NCI-H146 treated with DMSO at 0.1 percent for 48 hours (cell line): ENCODE results near the gene RPS5.
"Not testable (repeated sequence)": the region's sequence is repeated elsewhere in the genome, so short reads cannot be mapped to it uniquely, and the experiment has no call there.

ENCODE experiments used
- DNase-seq: peaks from one replicate; lab custom pipeline; 2025; ENCODE audit not compliant: unreplicated experiment; lab: John Stamatoyannopoulos, UW

The RPS5 gene

GRCh38 chr19:58403920-58404478 is 16.9 kb downstream of the RPS5 start:
- DNase-seq = not testable (repeated sequence)

- no peak for DNase-seq
Measured at GRCh38 chr19:58406818-58407657, 20.0 kb downstream of the RPS5 start.

GRCh38 chr19:58407658-58408151 is 20.6 kb downstream of the RPS5 start:
- peak; percentile 30 for DNase-seq

GRCh38 chr19:58408152-58409009 is 21.3 kb downstream of the RPS5 start, which contains the start of gene ZNF584:
ZNF584 (plus strand) TSS chr19:58408649; CDS start chr19:58409148, 499 bp downstream.
- peak; percentile 94 for DNase-seq

GRCh38 chr19:58409010-58409790 is 22.1 kb downstream of the RPS5 start:
- DNase-seq = peak; percentile 13

GRCh38 chr19:58416604-58417003 is 29.5 kb downstream of the RPS5 start:
- no peak for DNase-seq

- no peak for DNase-seq
Measured at GRCh38 chr19:58417071-58417470, 30.0 kb downstream of the RPS5 start.

GRCh38 chr19:58428617-58429016 is 41.5 kb downstream of the RPS5 start:
- no peak for DNase-seq

GRCh38 chr19:58429745-58430144 is 42.7 kb downstream of the RPS5 start:
- DNase-seq = no peak

DNA sequence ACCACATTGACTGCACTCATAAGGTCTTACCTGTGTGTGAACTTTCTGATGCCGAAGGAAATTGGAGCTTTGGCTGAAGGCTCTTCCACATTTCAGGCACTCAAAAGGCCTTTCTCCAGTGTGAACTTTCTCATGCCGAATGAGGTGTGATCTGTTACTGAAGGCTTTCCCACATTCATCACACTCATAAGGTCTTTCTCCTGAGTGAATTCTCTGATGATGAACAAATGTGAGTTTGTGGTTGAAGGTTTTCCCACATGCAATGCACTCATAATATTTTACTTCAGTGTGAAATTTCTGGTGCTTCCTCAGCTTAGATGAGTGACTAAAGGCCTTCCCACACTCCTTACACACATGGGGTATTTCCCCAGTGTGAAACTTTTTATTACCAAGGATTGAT is 47.1 kb downstream of the RPS5 start:
- DNase-seq = no peak

DNA sequence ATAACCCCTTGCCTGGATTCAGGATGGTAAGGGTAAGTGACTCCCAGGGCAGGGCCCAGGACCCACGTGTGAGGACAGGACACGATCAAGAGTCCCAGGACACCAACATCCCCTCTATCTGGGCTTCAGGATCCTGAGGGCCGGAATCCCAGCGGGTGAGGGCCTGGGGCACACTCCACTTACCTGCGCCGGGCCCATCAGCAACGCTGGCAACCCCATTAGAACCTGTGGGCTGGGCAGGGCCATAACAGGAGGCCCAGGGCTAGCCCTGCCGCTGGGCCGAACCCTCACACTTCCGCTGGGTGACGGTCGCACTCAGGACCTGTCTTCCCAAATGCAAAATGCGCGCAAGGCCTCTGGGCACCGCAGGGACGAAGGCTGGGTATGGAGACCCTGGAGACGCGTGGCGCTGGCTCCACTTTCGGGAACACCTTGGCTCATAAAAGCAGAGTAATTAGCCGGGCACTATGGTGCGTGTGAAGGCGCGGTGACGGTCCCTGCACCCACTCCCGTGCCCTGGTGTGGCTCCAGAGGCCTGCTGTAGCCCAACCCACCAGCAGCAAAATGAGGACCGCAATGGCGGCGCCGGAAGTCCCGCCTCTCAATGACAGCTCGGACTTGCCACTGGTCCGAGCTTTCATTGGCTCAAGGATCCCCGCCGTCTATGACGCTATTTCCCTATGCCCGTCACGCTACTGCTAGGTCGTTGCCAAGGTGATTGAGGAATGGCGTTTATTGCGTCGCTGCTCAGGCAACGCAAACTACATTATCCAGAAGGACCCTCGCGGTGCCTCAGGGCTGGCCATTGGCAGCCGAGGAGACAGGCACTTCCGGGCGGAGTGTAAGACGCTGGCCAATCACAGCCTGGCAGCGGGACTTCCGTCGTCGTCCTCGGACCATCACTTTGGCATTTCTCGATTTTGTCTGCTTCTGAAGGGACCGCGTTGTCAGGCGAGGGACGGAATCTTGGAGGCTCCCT is 52.8 kb downstream of the RPS5 start, which contains the start of gene ZNF132:
TSS of gene ZNF132 (minus strand) at position 578 of the 979 bp plus-strand sequence. CDS start at position 246, 332 bp downstream.
- peak; percentile 95 for DNase-seq

GRCh38 chr19:58440556-58440955 is 53.5 kb downstream of the RPS5 start:
- no peak for DNase-seq

DNA sequence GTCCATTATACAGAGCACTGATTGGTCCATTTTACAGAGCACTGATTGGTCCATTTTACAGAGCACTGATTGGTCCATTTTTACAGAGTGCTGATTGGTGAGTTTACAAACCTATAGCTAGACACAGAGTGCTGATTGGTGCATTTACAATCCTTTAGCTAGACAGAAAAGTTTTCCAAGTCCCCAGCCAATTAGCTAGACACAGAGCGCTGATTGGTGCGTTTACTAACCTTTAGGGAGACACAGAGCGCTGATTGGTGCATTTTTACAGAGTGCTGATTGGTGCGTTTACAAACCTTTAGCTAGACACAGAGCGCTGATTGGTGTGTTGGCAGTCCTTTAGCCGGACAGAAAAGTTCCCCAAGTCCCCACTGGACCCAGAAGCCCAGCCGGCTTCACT is 55.9 kb downstream of the RPS5 start:
- DNase-seq = not testable (repeated sequence)
